ENCODE results near the gene RAPGEF1.

- TF ChIP-seq POLR2A (IDR thresholded peaks at IDR 0.05; ENCODE audit: low read depth, low read length) (no peak), POLR2AphosphoS5 (IDR thresholded peaks at IDR 0.05; ENCODE audit: low read depth, low read length) (no peak), TAF1 (IDR thresholded peaks at IDR 0.05; ENCODE audit: low read depth, low read length) (no peak), POU2F2 (IDR thresholded peaks at IDR 0.05; ENCODE audit: low read depth, low read length) (no peak), SPI1 (IDR thresholded peaks at IDR 0.05; ENCODE audit: low read depth, low read length) (no peak)
Observed at GRCh38 chr9:131743096-131743495, 3.2 kb upstream of the RAPGEF1 start.
